SH-SY5Y (cell line): ENCODE measurements around the gene SRRM3.

ENCODE experiments used
- GATA2 ChIP-seq: IDR thresholded peaks from 2 replicates; pipeline ENCODE4 v1.6.1; 2011; ENCODE audit warnings: mild to moderate bottlenecking, low read depth, low read length
- GATA3 ChIP-seq: IDR thresholded peaks from 2 replicates; pipeline ENCODE4 v1.6.1; 2011; ENCODE audit warnings: low read depth, mild to moderate bottlenecking, low read length, moderate library complexity

- no peak for TF ChIP-seq GATA2
- no peak for TF ChIP-seq GATA3
Measured at GRCh38 chr7:76328389-76328788, 126.7 kb downstream of the SRRM3 start.
